ENCODE measurements around the gene NSMCE1. TPM values are rescaled to one million over a fixed set of nuclear protein-coding genes. Genes with fewer than 3 reads are reported as not detected.
"Not testable (repeated sequence)": the region's sequence is repeated elsewhere in the genome, so short reads cannot be mapped to it uniquely, and the experiment has no call there.

Gene NSMCE1
- total RNA-seq, 1 donor from 2014 or later: 53.0 TPM

DNA sequence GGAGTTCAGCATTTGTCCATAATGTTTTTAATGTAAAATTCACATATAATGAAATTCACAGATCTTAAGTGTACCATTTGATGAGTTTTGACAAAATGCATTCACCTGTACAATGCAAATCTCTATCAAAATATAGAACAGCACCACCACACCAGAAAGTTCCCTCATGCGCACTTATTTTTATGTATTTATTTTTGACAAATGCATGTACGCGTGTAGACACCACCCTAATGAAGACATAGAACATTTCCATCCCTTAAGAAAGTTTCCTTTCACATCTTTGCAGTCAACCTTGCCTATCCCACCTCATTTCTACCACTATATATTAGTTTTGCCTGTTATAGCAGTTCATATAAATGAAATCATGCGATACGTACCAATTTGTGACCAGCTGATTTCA lies 29.6 kb upstream of the NSMCE1 start:
- no peaks in the 10 kb centered on the region for H3K36me3 ChIP-seq
- no peak overlapping the region for H3K4me3 ChIP-seq
- ATAC-seq: no peak
- DNase-seq: no peak
- no peak for TF ChIP-seq CTCF (IDR thresholded peaks at IDR 0.05)
- H3K4me1 ChIP-seq: no peaks in the 10 kb centered on the region
- no peaks in the 10 kb centered on the region for H3K27me3 ChIP-seq (ENCODE audit: low read depth)
- intact Hi-C loops (cut with DNase I): no loop called here
- H3K9me3 ChIP-seq: no peaks in the 10 kb centered on the region
- H3K27ac ChIP-seq: no peak overlapping the region

DNA sequence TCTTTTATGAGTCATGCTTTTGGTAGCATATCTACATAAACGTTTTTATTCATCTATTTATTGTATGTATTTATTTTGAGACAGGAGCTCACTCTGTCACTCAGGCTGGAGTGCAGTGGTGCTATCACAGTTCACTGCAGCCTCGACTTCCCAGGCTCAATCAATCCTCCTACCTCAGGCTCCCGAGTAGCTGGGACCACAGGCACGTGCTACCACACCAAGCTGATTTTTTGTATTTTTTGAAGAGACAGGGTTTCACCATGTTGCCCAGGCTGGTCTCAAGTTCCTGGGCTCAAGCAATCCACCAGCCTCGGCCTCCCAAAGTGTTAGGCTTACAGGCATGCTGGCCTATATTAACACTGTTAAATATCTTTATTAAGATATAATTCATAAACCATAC lies 24.8 kb upstream of the NSMCE1 start:
- no peak for DNase-seq
- H3K27ac ChIP-seq: no peak overlapping the region
- H3K4me3 ChIP-seq: no peak overlapping the region
- intact Hi-C loops (cut with DNase I): no loop called here
- ATAC-seq: no peak
- no peak for TF ChIP-seq CTCF (IDR thresholded peaks at IDR 0.05)
- no peaks in the 10 kb centered on the region for H3K9me3 ChIP-seq
- no peaks in the 10 kb centered on the region for H3K4me1 ChIP-seq
- no peaks in the 10 kb centered on the region for H3K36me3 ChIP-seq
- H3K27me3 ChIP-seq (ENCODE audit: low read depth): no peaks in the 10 kb centered on the region

- ATAC-seq (no peak), DNase-seq (no peak)
- no peaks in the 10 kb centered on the region for H3K27me3 ChIP-seq (ENCODE audit: low read depth)
- H3K27ac ChIP-seq: no peak overlapping the region
- TF ChIP-seq CTCF (IDR thresholded peaks at IDR 0.05): no peak
- H3K36me3 ChIP-seq: no peaks in the 10 kb centered on the region
- H3K9me3 ChIP-seq: no peaks in the 10 kb centered on the region
- no peak overlapping the region for H3K4me3 ChIP-seq
- H3K4me1 ChIP-seq: no peaks in the 10 kb centered on the region
- intact Hi-C loops (cut with DNase I): no loop called here
Observed at GRCh38 chr16:27291722-27292240, 23.2 kb upstream of the NSMCE1 start.

DNA sequence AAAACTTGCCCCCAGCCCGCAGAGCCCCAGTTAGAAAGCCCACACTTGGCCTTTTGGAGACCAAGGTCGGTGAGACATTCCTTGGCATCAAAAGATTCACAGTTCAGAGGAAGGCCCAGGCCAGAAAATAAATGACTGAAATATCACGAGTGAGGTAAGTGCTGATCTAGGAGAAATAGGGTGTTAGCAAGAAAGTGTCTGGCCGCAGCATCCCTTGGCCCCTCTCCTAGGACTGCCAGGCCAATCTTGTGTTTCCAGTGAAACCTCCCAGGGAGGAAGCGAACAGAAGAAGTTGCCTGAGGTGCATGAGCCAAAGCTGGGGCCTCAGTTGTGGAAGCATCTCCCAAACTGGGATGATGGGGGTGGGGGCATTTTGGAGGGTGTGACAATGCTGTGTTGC lies 22.5 kb upstream of the NSMCE1 start:
- intact Hi-C loops (cut with DNase I): no loop called here
- no peaks in the 10 kb centered on the region for H3K36me3 ChIP-seq
- no peaks in the 10 kb centered on the region for H3K9me3 ChIP-seq
- no peak overlapping the region for H3K4me3 ChIP-seq
- no peak for ATAC-seq
- no peaks in the 10 kb centered on the region for H3K27me3 ChIP-seq (ENCODE audit: low read depth)
- DNase-seq: no peak
- no peak overlapping the region for H3K27ac ChIP-seq
- H3K4me1 ChIP-seq: no peaks in the 10 kb centered on the region
- no peak for TF ChIP-seq CTCF (IDR thresholded peaks at IDR 0.05)

DNA sequence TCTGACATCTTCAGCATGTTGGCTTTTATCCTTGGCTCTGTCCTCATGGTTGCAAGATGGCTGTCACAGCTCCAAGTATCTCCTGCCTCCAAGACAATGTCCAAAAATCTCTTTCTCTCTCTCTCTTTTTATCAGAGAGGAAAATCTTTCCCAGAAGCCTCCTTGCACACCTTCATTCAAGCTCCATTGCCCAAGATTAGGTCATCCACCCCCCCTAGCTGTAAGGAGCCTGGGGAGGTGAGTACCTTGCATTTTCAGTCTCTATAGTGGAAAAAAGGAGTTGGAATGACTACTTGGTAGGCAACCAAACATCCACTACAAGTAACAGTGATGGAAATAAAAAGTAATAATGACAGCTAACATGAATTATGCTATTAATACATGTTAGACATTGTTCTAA lies 22.0 kb upstream of the NSMCE1 start:
- H3K9me3 ChIP-seq: no peaks in the 10 kb centered on the region
- TF ChIP-seq CTCF (IDR thresholded peaks at IDR 0.05): no peak
- H3K4me3 ChIP-seq: no peak overlapping the region
- no peaks in the 10 kb centered on the region for H3K4me1 ChIP-seq
- DNase-seq (no peak), ATAC-seq (no peak)
- intact Hi-C loops (cut with DNase I): no loop called here
- H3K27me3 ChIP-seq (ENCODE audit: low read depth): no peaks in the 10 kb centered on the region
- no peak overlapping the region for H3K27ac ChIP-seq
- no peaks in the 10 kb centered on the region for H3K36me3 ChIP-seq

DNA sequence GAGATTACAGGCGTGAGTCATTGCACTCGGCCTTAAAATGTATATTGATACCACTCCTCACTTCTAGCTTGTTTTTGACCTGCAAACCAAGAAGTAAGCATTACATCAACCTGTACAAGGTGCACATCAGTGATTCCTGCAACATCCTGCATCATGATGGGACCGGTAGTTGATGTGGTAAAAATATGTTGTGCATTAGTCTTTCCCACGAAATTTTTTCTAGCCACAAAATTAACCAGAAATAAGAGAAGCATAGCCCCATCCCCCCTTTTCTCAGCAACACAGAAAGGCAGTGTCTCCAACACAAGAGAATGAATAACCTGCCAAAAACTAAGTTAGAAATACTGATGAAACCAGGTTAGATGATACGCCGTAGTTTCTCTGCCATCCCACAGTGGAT lies 21.1 kb upstream of the NSMCE1 start:
- no peak for ATAC-seq
- intact Hi-C loops (cut with DNase I): no loop called here
- Histone ChIP-seq H3K27ac (no peak overlapping the region), H3K4me1 (peaks cover 4% of the 10 kb centered on the region), H3K36me3 (no peaks in the 10 kb centered on the region), H3K9me3 (no peaks in the 10 kb centered on the region), H3K4me3 (no peak overlapping the region), H3K27me3 (ENCODE audit: low read depth) (no peaks in the 10 kb centered on the region)
- TF ChIP-seq CTCF (IDR thresholded peaks at IDR 0.05): no peak
- DNase-seq: no peak

GRCh38 chr16:27288313-27288712 lies 19.7 kb upstream of the NSMCE1 start:
- H3K9me3 ChIP-seq; DNase-seq; H3K4me3 ChIP-seq; intact Hi-C loops (cut with DNase I); H3K27me3 ChIP-seq (ENCODE audit: low read depth); H3K36me3 ChIP-seq; ATAC-seq; H3K4me1 ChIP-seq; H3K27ac ChIP-seq: not testable (repeated sequence)
